ENCODE results near the gene PCDHA6. TPM values are rescaled to one million over a fixed set of nuclear protein-coding genes. Genes with fewer than 3 reads are reported as not detected.
"Not testable (repeated sequence)": the region's sequence is repeated elsewhere in the genome, so short reads cannot be mapped to it uniquely, and the experiment has no call there.

The PCDHA6 gene
- total RNA-seq, 2 donors from 2014 or later: not detected

DNA sequence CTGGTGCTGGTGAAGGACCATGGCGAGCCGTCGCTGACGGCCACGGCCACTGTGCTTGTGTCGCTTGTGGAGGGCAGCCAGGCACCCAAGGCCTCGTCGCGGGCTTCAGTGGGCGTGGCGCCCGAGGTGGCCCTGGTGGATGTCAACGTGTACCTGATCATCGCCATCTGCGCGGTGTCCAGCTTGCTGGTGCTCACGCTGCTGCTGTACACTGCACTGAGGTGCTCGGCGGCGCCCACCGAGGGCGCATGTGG, 30.2 kb downstream of the PCDHA6 start:
- Mint-ChIP-seq H3K27me3 (peaks cover 22% of the 10 kb centered on the region), H3K27ac (no peak overlapping the region), H3K36me3 (ENCODE audit: low read depth) (no peaks in the 10 kb centered on the region), H3K4me1 (no peaks in the 10 kb centered on the region), H3K4me3 (no peak overlapping the region)
- H3K9me3 ChIP-seq (ENCODE audit: control insufficient read depth, low read length, poor library complexity, severe bottlenecking): peaks cover 3% of the 10 kb centered on the region
- DNase-seq (no peak), ATAC-seq (no peak)

DNA sequence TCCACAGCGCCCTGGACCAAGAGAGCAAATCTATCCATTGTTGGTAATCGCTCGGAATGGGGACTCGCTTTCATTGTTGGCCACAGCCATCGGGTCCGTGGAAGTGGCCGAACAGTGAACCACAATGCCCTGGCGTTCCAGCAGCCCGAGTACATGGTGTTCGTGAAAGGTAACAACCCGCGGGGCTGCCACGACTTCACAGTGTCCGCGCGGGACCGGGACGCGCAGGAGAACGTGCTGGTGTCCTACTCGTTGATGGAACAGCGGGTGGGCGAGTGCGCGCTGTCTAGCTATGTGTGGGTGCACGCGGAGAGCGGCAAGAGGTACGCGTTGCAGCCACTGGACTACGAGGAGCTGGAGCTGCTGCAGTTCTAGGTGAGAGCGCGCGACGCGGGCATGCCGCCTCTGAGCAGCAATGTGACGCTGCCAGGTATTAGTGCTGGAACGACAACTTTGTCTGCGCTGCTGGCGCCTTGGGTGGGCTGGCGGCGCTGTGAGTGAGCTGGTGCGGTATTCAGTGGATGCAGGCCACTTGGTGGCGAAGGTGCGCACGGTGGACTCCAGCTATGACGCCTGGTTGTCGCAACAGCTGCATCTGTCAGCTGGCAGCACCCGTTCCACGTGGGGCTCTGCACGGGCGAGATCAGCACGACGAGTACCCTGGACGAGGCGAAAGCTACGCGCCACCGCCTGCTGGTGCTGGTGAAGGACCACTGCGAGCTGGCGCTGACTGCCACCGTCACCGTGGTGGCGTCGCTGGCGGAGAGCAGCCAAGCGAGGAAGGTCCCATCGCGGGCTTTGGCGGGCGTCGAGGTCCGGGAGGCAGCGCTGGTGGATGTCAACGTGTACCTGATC, 34.9 kb downstream of the PCDHA6 start:
- ATAC-seq (no peak), DNase-seq (no peak)
- Mint-ChIP-seq H3K4me1 (no peaks in the 10 kb centered on the region), H3K27me3 (peaks cover 9% of the 10 kb centered on the region), H3K36me3 (ENCODE audit: low read depth) (no peaks in the 10 kb centered on the region), H3K27ac (no peak overlapping the region), H3K4me3 (no peak overlapping the region)
- peaks cover 3% of the 10 kb centered on the region for H3K9me3 ChIP-seq (ENCODE audit: control insufficient read depth, low read length, poor library complexity, severe bottlenecking)

DNA sequence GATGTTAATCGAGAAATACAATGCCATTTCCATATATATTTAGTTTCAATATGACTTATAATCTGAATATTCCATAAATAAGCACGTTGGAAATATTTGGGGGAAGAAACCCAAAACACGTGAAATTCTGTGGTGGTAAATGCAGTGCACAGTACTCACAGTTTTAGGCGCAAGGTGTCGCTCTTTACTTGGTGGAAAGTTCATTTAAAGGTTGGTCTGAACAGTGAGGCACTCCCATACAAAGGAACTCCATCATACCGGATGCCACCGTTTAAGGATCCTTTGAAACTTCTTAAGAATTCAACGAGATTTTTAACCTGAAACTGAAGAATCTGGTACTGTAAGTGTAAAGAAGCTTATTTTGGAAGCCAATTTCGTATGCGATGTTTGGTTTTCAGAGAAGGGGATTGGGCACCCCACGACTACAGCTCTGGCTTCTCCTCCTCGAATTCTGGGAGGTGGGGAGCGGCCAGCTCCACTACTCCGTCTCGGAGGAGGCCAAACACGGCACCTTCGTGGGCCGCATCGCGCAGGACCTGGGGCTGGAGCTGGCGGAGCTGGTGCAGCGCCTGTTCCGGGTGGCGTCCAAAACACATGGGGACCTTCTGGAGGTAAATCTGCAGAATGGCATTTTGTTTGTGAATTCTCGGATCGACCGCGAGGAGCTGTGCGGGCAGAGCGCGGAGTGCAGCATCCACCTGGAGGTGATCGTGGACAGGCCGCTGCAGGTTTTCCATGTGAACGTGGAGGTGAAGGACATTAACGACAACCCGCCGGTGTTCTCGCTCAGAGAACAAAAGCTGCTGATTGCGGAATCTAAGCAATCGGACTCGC, 41.2 kb downstream of the PCDHA6 start, which contains the start of gene PCDHA11:
Gene PCDHA11 (plus strand): TSS at position 237 of the 834 bp plus-strand sequence. CDS start 147 bp downstream, at position 384.
- Mint-ChIP-seq H3K4me1 (no peaks in the 10 kb centered on the region), H3K27me3 (peaks cover 19% of the 10 kb centered on the region), H3K4me3 (no peak within 1 kb of the TSS), H3K36me3 (ENCODE audit: low read depth) (no peaks in the 10 kb centered on the region), H3K27ac (no peak within 1 kb of the TSS)
- DNase-seq (no peak), ATAC-seq (no peak)
- no peaks in the 10 kb centered on the region for H3K9me3 ChIP-seq (ENCODE audit: control insufficient read depth, low read length, poor library complexity, severe bottlenecking)

DNA sequence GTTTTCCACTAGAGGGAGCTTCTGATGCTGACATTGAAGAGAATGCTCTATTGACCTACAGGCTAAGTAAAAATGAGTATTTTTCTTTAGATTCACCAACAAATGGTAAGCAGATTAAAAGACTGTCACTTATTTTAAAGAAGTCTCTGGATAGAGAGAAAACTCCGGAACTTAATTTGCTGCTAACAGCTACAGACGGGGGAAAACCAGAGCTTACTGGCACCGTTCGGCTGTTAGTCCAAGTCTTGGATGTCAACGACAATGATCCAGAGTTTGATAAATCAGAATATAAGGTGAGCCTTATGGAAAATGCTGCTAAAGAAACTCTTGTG, 41.8 kb downstream of the PCDHA6 start:
- Mint-ChIP-seq H3K4me3 (no peak overlapping the region), H3K4me1 (no peaks in the 10 kb centered on the region), H3K27me3 (peaks cover 18% of the 10 kb centered on the region), H3K36me3 (ENCODE audit: low read depth) (no peaks in the 10 kb centered on the region), H3K27ac (no peak overlapping the region)
- no peaks in the 10 kb centered on the region for H3K9me3 ChIP-seq (ENCODE audit: control insufficient read depth, low read length, poor library complexity, severe bottlenecking)
- DNase-seq (no peak), ATAC-seq (no peak)

DNA sequence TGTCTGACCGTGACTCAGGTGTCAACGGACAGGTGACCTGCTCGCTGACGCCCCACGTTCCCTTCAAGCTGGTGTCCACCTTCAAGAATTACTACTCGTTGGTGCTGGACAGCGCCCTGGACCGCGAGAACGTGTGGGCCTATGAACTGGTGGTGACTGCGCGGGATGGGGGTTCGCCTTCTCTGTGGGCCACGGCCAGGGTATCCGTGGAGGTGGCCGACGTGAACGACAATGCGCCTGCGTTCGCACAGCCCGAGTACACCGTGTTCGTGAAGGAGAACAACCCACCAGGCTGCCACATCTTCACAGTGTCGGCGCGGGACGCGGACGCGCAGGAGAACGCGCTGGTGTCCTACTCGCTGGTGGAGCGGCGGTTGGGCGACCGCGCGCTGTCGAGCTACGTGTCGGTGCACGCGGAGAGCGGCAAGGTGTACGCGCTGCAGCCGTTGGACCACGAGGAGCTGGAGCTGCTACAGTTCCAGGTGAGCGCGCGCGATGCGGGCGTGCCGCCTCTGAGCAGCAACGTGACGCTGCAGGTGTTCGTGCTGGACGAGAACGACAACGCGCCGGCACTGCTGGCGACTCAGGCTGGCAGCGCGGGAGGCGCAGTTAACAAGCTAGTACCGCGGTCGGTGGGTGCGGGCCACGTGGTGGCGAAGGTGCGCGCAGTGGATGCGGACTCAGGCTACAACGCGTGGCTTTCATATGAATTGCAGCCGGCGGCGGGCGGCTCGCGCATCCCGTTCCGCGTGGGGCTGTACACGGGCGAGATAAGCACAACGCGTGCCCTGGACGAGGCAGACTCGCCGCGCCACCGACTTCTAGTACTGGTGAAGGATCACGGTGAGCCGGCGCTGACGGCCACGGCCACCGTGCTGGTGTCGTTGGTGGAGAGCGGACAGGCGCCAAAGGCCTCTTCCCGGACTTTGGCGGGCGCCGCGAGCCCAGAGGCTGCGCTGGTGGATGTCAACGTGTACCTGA, 42.8 kb downstream of the PCDHA6 start:
- ATAC-seq (no peak), DNase-seq (no peak)
- H3K27ac Mint-ChIP-seq: no peak overlapping the region
- peaks cover 19% of the 10 kb centered on the region for H3K27me3 Mint-ChIP-seq
- H3K4me3 Mint-ChIP-seq: no peak overlapping the region
- no peaks in the 10 kb centered on the region for H3K4me1 Mint-ChIP-seq
- H3K36me3 Mint-ChIP-seq (ENCODE audit: low read depth): no peaks in the 10 kb centered on the region
- H3K9me3 ChIP-seq (ENCODE audit: control insufficient read depth, low read length, poor library complexity, severe bottlenecking): no peaks in the 10 kb centered on the region

DNA sequence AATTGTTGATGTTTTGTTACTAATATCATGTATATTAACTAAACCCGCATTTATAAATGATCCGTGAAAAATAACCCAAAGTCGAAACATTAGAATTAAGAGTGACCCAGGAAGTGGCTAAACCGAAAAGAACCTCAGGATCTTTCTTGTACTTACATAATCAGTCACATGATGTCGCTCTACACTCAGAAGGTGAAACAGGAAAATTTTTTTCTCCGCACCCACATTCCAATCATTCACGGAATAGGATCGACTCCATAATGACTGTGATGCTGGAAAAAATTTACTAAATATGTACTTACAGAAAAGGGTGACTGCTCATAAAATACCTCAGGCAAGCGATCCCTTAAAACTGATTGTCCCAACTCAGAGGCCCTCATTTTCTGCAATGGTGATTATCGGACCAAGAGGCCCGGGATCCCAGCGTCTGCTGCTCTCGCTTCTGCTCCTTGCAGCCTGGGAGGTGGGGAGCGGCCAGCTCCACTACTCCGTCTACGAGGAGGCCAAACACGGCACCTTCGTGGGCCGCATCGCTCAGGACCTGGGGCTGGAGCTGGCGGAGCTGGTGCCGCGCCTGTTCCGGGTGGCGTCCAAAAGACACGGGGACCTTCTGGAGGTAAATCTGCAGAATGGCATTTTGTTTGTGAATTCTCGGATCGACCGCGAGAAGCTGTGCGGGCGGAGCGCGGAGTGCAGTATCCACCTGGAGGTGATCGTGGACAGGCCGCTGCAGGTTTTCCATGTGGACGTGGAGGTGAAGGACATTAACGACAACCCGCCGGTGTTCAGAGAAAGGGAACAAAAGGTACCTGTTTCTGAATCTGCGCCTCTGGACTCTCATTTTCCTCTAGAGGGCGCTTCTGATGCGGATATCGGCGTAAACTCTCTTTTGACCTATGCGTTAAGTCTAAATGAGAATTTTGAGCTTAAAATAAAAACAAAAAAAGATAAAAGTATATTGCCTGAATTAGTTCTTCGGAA, 47.6 kb downstream of the PCDHA6 start, which contains the start of gene PCDHA12:
Gene PCDHA12 (plus strand): TSS at position 224 of the 981 bp plus-strand sequence. CDS start 165 bp downstream, at position 389.
- no peaks in the 10 kb centered on the region for H3K9me3 ChIP-seq (ENCODE audit: control insufficient read depth, low read length, poor library complexity, severe bottlenecking)
- no peak within 1 kb of the TSS for H3K27ac Mint-ChIP-seq
- no peaks in the 10 kb centered on the region for H3K4me1 Mint-ChIP-seq
- peaks cover 16% of the 10 kb centered on the region for H3K27me3 Mint-ChIP-seq
- no peaks in the 10 kb centered on the region for H3K36me3 Mint-ChIP-seq (ENCODE audit: low read depth)
- DNase-seq (no peak), ATAC-seq (no peak)
- H3K4me3 Mint-ChIP-seq: no peak within 1 kb of the TSS

DNA sequence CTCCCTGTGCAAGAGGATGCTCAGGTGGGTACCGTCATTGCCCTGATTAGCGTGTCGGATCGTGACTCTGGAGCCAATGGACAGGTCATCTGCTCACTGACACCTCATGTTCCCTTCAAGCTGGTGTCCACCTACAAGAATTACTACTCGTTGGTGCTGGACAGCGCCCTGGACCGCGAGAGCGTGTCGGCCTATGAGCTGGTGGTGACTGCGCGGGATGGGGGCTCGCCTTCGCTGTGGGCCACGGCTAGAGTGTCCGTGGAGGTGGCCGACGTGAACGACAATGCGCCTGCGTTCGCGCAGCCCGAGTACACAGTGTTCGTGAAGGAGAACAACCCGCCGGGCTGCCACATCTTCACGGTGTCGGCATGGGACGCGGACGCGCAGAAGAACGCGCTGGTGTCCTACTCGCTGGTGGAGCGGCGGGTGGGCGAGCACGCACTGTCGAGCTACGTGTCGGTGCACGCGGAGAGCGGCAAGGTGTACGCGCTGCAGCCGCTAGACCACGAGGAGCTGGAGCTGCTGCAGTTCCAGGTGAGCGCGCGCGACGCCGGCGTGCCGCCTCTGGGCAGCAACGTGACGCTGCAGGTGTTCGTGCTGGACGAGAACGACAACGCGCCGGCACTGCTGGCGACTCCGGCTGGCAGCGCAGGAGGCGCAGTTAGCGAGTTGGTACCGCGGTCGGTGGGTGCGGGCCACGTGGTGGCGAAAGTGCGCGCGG, 48.9 kb downstream of the PCDHA6 start:
- not testable (repeated sequence) for ATAC-seq; H3K27ac Mint-ChIP-seq; H3K4me1 Mint-ChIP-seq; DNase-seq; H3K36me3 Mint-ChIP-seq (ENCODE audit: low read depth); H3K9me3 ChIP-seq (ENCODE audit: control insufficient read depth, low read length, poor library complexity, severe bottlenecking); H3K4me3 Mint-ChIP-seq
- H3K27me3 Mint-ChIP-seq: peaks cover 14% of the 10 kb centered on the region

DNA sequence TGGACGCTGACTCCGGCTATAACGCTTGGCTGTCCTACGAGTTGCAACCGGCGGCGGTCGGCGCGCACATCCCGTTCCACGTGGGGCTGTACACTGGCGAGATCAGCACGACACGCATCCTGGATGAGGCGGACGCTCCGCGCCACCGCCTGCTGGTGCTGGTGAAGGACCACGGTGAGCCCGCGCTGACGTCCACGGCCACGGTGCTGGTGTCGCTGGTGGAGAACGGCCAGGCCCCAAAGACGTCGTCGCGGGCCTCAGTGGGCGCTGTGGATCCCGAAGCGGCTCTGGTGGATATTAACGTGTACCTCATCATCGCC, 49.5 kb downstream of the PCDHA6 start:
- H3K4me1 Mint-ChIP-seq: no peaks in the 10 kb centered on the region
- ATAC-seq (no peak), DNase-seq (no peak)
- peaks cover 4% of the 10 kb centered on the region for H3K9me3 ChIP-seq (ENCODE audit: control insufficient read depth, low read length, poor library complexity, severe bottlenecking)
- peaks cover 11% of the 10 kb centered on the region for H3K27me3 Mint-ChIP-seq
- no peak overlapping the region for H3K27ac Mint-ChIP-seq
- H3K36me3 Mint-ChIP-seq (ENCODE audit: low read depth): no peaks in the 10 kb centered on the region
- no peak overlapping the region for H3K4me3 Mint-ChIP-seq

Other genes with a start within 250 kb of the PCDHA6 start
- gene CD14, start 194.8 kb upstream of the PCDHA6 start, total RNA-seq: 1 to 10 TPM; 1.4 to 9.2 TPM
- gene TMCO6, start 188.5 kb upstream of the PCDHA6 start, total RNA-seq: 10 to 100 TPM; 18.3 to 23.1 TPM
- 10 to 100 TPM; 40.7 to 46.2 TPM for gene NDUFA2, start 180.3 kb upstream of the PCDHA6 start, total RNA-seq
- 100 to 1,000 TPM; 168 to 172 TPM for gene IK, start 180.1 kb upstream of the PCDHA6 start, total RNA-seq
- gene WDR55, start 163.1 kb upstream of the PCDHA6 start, total RNA-seq: 10 to 100 TPM; 34.8 to 36.3 TPM
- 1 to 10 TPM; 1.2 to 1.9 TPM for gene DND1, start 154.4 kb upstream of the PCDHA6 start, total RNA-seq
- gene HARS1, start 136.6 kb upstream of the PCDHA6 start, total RNA-seq: 10 to 100 TPM; 44.8 to 49.3 TPM
- gene HARS2, start 136.5 kb upstream of the PCDHA6 start, total RNA-seq: 10 to 100 TPM; 33.5 to 34.9 TPM
- 10 to 100 TPM; 40.9 to 41.5 TPM for gene ZMAT2, start 127.5 kb upstream of the PCDHA6 start, total RNA-seq
- gene PCDHA1, start 41.8 kb upstream of the PCDHA6 start, total RNA-seq: not detected
- not detected for gene PCDHA2, start 33.1 kb upstream of the PCDHA6 start, total RNA-seq
- gene PCDHA3, start 26.9 kb upstream of the PCDHA6 start, total RNA-seq: not detected
- gene PCDHA4, start 20.9 kb upstream of the PCDHA6 start, total RNA-seq: not detected
- gene PCDHA5, start 6.3 kb upstream of the PCDHA6 start, total RNA-seq: not detected
- gene PCDHA7, start 6.3 kb downstream of the PCDHA6 start, total RNA-seq: not detected
- not detected for gene PCDHA8, start 13.2 kb downstream of the PCDHA6 start, total RNA-seq
- gene PCDHA9, start 20.4 kb downstream of the PCDHA6 start, total RNA-seq: not detected
- not detected for gene PCDHA10, start 27.9 kb downstream of the PCDHA6 start, total RNA-seq
- not detected for gene PCDHA11, start 41.0 kb downstream of the PCDHA6 start, total RNA-seq
- gene PCDHA12, start 47.3 kb downstream of the PCDHA6 start, total RNA-seq: not detected
- gene PCDHA13, start 54.2 kb downstream of the PCDHA6 start, total RNA-seq: not detected
- not detected for gene PCDHAC1, start 98.3 kb downstream of the PCDHA6 start, total RNA-seq
- not detected for gene PCDHAC2, start 138.5 kb downstream of the PCDHA6 start, total RNA-seq
- gene PCDHB1, start 223.4 kb downstream of the PCDHA6 start, total RNA-seq: not detected